Activated T-helper 2 cell treated with anti-CD3 and anti-CD28 coated beads, Interferon-gamma antibody, Interleukin-2, Interleukin-4, amounts not matched to agents 10 μg/mL and 5 μg/mL and 100 μg/mL, durations not matched to agents 14 hours and 24 hours and 36 hours (primary cell): ENCODE measurements around the gene INAFM2. TPM values are rescaled to one million over a fixed set of nuclear protein-coding genes. Genes with fewer than 3 reads are reported as not detected.

Experiments used
- DNase-seq: peaks from one replicate; pipeline ENCODE4 v3.0.0; 2021; ENCODE audit warnings: low spot score
- H3K27ac Mint-ChIP-seq: one replicate; pipeline ENCODE4 v1.8.0; 2021; ENCODE audit warnings: mixed read lengths
- H3K27me3 Mint-ChIP-seq: one replicate; pipeline ENCODE4 v1.8.0; 2021; ENCODE audit warnings: low read depth, mixed read lengths
- H3K36me3 Mint-ChIP-seq: one replicate; pipeline ENCODE4 v1.8.0; 2021; ENCODE audit warnings: low read depth, mixed read lengths
- H3K4me1 Mint-ChIP-seq: one replicate; pipeline ENCODE4 v1.8.0; 2021; ENCODE audit warnings: low read depth, mixed read lengths
- H3K4me3 Mint-ChIP-seq: one replicate; pipeline ENCODE4 v1.8.0; 2021; ENCODE audit warnings: low read depth, mild to moderate bottlenecking, moderate library complexity, mixed read lengths
- H3K9me3 Mint-ChIP-seq: one replicate; pipeline ENCODE4 v1.8.0; 2021; ENCODE audit warnings: mixed read lengths
- intact Hi-C: fragments of 100-400 bp; cut with micrococcal nuclease; formaldehyde crosslinking; loops from one replicate; pipeline ENCODE4 v1.15.1; 2023
- total RNA-seq: library from RNA; stranded (reverse); gene quantifications from 2 replicates; pipeline ENCODE4 v1.2.3, GENCODE V29; 2022

INAFM2 gene
- 16.7 and 17.9 TPM in 2 replicates for total RNA-seq

- Mint-ChIP-seq H3K9me3 (no peaks in the 10 kb centered on the region), H3K27ac (no peak within 1 kb of the TSS), H3K4me1 (peaks cover 24% of the 10 kb centered on the region), H3K27me3 (peaks cover 20% of the 10 kb centered on the region), H3K36me3 (peaks cover 15% of the 10 kb centered on the region), H3K4me3 (peak within 1 kb of the TSS; percentile 73)
- peak; percentile 85 for DNase-seq
- intact Hi-C loops: no loop called here
Observed at GRCh38 chr15:40323239-40323952, at the start of gene INAFM2. TSS of gene INAFM2 (plus strand) at chr15:40323692. CDS start at chr15:40324056, 364 bp downstream.

- Mint-ChIP-seq H3K36me3 (no peaks in the 10 kb centered on the region), H3K27ac (no peak overlapping the region), H3K9me3 (no peaks in the 10 kb centered on the region), H3K4me3 (no peak overlapping the region), H3K27me3 (peaks cover 32% of the 10 kb centered on the region), H3K4me1 (peaks cover 8% of the 10 kb centered on the region)
- intact Hi-C loops: loop anchor here (1.0 to 10.0 kb wide), 5 partner anchors 57 to 486 kb away; partner anchors contain the start of genes BMF and SRP14
- peak; percentile 82 for DNase-seq
Observed at GRCh38 chr15:40274350-40275274, 48.9 kb upstream of the INAFM2 start.

GRCh38 chr15:40275523-40275922 lies 48.0 kb upstream of the INAFM2 start:
- Mint-ChIP-seq H3K27me3 (peaks cover 38% of the 10 kb centered on the region), H3K9me3 (no peaks in the 10 kb centered on the region), H3K36me3 (no peaks in the 10 kb centered on the region), H3K27ac (no peak overlapping the region), H3K4me3 (no peak overlapping the region), H3K4me1 (peaks cover 8% of the 10 kb centered on the region)
- no peak for DNase-seq
- intact Hi-C loops: loop anchor here (2.0 to 10.0 kb wide), 2 partner anchors 171 to 237 kb away; partner anchors contain the start of genes BMF and SRP14

DNA sequence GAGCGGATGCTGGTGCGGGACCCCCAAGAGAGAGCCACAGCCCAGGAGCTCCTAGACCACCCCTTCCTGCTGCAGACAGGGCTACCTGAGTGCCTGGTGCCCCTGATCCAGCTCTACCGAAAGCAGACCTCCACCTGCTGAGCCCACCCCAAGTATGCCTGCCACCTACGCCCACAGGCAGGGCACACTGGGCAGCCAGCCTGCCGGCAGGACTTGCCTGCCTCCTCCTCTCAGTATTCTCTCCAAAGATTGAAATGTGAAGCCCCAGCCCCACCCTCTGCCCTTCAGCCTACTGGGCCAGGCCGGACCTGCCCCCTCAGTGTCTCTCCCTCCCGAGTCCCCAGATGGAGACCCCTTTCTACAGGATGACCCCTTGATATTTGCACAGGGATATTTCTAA lies 47.5 kb upstream of the INAFM2 start:
- Mint-ChIP-seq H3K4me1 (peaks cover 8% of the 10 kb centered on the region), H3K4me3 (no peak overlapping the region), H3K9me3 (no peaks in the 10 kb centered on the region), H3K27me3 (peaks cover 42% of the 10 kb centered on the region), H3K27ac (no peak overlapping the region), H3K36me3 (no peaks in the 10 kb centered on the region)
- intact Hi-C loops: loop anchor here (2.0 to 10.0 kb wide), 2 partner anchors 171 to 237 kb away; partner anchors contain the start of genes BMF and SRP14
- no peak for DNase-seq

GRCh38 chr15:40276927-40277326 lies 46.6 kb upstream of the INAFM2 start:
- no peak overlapping the region for H3K4me3 Mint-ChIP-seq
- intact Hi-C loops: loop anchor here (10.0 kb wide), 1 partner anchor 172 kb away; the partner anchor contains the start of gene BMF
- no peak overlapping the region for H3K27ac Mint-ChIP-seq
- no peak for DNase-seq
- H3K4me1 Mint-ChIP-seq: peaks cover 8% of the 10 kb centered on the region
- H3K9me3 Mint-ChIP-seq: no peaks in the 10 kb centered on the region
- H3K27me3 Mint-ChIP-seq: peaks cover 46% of the 10 kb centered on the region
- no peaks in the 10 kb centered on the region for H3K36me3 Mint-ChIP-seq

DNA sequence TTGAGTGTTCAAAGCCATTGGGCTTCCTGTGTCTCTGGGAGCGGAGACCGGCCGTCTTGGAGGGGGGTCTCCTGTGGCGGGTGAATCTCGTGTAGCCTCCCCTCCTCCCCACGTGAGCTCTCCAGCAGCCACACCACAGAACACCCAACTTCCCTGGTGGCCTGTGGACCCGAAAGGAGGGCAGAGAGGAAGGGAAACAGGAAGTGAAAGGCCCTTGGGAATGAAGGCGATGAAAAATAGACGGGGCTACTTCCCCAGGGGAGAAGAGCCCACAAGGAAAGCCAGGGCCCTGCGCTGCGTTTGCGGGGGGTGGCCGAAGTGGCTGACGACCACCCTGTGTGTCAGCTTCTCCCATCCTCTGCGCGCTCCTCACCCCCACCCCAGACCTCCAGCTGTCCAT lies 46.0 kb upstream of the INAFM2 start:
- H3K27ac Mint-ChIP-seq: no peak overlapping the region
- H3K27me3 Mint-ChIP-seq: peaks cover 46% of the 10 kb centered on the region
- no peaks in the 10 kb centered on the region for H3K36me3 Mint-ChIP-seq
- no peaks in the 10 kb centered on the region for H3K9me3 Mint-ChIP-seq
- H3K4me3 Mint-ChIP-seq: no peak overlapping the region
- DNase-seq: no peak
- peaks cover 8% of the 10 kb centered on the region for H3K4me1 Mint-ChIP-seq
- intact Hi-C loops: loop anchor here (10.0 kb wide), 1 partner anchor 173 kb away; the partner anchor contains the start of gene BMF

DNA sequence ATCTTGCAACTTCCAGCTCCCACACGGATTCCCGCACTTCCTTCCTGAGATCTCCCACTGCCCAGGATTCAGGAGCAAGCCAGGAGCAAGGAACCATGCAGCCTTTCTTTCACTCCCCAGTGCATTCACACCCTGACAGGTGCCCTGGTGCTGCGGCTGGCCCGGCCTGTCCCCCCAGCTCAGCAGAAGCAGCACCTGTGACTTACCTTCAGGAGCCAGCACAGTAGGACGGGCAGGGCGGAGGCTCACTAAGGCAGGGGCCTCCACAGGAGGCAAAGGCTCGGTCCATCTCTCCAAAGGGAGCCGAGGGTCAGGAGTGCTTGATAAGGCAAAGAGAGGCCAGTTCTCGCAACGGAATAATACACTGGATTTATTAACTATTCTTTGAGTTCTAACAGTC lies 45.5 kb upstream of the INAFM2 start:
- Mint-ChIP-seq H3K27ac (no peak overlapping the region), H3K9me3 (no peaks in the 10 kb centered on the region), H3K4me3 (no peak overlapping the region), H3K27me3 (peaks cover 46% of the 10 kb centered on the region), H3K36me3 (no peaks in the 10 kb centered on the region), H3K4me1 (peaks cover 8% of the 10 kb centered on the region)
- no peak for DNase-seq
- intact Hi-C loops: loop anchor here (10.0 kb wide), 1 partner anchor 173 kb away; the partner anchor contains the start of gene BMF

DNA sequence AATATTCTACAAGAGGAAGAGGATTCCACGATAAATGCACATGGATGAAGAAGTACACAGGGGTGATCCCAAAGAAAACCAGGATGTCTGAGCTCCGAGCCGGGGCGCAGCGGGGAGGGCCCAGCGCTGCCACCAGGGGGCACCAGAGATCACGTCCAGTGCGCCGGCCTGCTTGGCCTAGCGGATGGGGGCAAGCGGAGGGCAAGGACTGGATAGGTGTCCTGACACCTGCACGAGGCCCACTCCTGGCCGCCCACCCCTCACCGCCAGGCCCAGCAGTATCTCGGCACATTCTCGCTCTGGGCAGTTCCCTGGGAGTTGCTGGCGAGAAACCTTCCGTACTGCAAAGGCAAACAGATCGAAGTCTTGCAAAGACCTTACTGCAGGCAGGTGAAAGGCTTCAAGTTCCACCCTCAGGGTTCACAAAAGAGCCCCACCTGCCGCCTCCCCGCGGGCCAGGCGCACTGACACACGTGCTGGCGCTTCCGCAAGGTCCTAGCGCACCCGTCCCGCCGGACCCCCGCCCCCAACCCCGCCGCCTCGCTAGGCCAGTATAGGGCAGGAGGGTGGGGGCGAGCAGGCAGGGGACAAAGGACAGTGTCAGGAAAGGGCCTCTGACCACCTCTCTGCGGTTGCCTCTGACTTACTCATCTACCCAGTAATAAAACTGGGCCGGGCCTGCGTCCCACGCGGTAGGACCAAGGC lies 43.9 kb upstream of the INAFM2 start:
- Mint-ChIP-seq H3K27ac (no peak overlapping the region), H3K4me1 (peaks cover 8% of the 10 kb centered on the region), H3K9me3 (no peaks in the 10 kb centered on the region), H3K27me3 (peaks cover 52% of the 10 kb centered on the region), H3K4me3 (peak overlapping the region; percentile 30), H3K36me3 (no peaks in the 10 kb centered on the region)
- intact Hi-C loops: loop anchor here (1.0 to 10.0 kb wide), 3 partner anchors 31 to 175 kb away; partner anchors contain the start of gene BMF
- DNase-seq: peak; percentile 57

DNA sequence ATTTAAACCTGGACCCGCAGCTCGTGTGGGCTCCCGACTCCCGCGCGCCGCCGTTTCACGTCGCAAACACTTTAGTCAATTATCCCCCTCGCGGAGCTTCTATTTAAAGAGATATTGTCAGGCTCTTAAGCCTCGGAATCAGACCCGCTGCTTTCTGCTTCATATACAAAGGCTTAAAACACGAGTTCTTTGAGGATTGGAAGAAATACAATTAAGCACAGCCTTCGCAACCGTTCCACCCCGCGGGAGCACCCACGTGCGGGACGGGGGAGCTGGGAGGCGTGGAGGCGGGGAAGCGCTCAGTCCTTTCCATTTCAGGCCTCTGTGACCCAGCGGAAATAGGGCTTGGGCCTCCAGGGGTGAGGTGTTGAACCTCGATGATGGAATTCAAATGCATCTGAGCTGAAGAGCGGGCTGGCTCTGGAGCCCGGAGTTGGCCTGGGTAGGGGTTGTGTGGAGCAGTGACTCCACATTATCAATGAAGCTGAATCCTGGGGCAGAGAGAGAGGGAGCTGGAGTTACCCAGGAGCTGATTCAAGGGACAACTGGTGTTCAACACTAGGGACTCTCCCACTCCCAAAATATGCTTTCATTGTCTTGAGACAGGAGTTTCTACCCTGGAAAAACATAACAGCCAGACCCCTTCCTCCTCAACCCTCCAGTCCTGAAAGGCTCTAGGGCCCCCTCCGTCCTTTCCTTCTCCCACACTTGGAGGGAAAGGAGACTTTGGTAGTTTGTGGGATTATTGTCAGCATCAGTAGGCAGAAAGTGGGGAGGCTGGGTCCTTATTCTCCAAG lies 43.0 kb upstream of the INAFM2 start:
- intact Hi-C loops: no loop called here
- H3K27me3 Mint-ChIP-seq: peaks cover 50% of the 10 kb centered on the region
- H3K36me3 Mint-ChIP-seq: no peaks in the 10 kb centered on the region
- H3K4me3 Mint-ChIP-seq: peak overlapping the region; percentile 64
- no peaks in the 10 kb centered on the region for H3K9me3 Mint-ChIP-seq
- H3K4me1 Mint-ChIP-seq: peaks cover 6% of the 10 kb centered on the region
- no peak for DNase-seq
- H3K27ac Mint-ChIP-seq: no peak overlapping the region

DNA sequence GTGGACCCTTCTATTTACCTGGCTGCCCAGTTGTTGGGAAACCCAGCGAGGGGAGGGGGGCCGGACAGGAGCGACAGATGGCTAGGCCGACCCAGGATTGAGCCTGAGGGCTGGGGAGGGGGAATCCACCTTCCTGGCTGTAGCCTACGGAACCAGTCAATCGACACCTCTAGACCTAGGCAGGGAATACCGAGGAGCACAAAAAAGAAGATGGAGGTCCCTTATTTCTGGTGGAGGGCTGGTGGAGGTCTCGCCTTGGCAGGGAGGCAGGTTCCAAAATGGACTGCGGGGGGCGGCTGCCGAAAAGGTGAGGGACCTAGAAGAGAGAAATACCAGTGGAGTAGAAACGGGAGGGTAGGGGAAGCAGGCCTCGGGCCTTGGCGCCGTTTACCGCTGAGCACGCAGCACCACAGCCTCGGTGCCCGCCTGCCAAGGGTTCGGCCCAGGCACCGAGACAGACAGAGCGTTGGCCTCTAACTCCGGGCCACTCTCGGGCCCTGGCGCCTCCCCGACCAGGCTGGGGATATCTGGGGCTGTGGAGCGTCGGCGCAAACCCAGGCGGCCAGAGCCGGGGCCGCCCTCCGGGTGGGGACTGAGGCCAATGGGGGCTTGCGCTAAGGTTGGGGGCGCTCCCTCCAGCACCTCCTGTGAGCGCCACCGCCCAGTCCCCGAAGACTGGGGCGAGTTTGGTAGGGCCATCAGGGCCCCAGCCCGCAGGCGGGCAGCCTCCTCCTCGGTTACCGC lies 42.3 kb upstream of the INAFM2 start:
- H3K4me1 Mint-ChIP-seq: peaks cover 4% of the 10 kb centered on the region
- H3K27ac Mint-ChIP-seq: no peak overlapping the region
- no peak for DNase-seq
- H3K27me3 Mint-ChIP-seq: peaks cover 48% of the 10 kb centered on the region
- intact Hi-C loops: no loop called here
- peak overlapping the region; percentile 64 for H3K4me3 Mint-ChIP-seq
- H3K9me3 Mint-ChIP-seq: no peaks in the 10 kb centered on the region
- H3K36me3 Mint-ChIP-seq: peaks cover 4% of the 10 kb centered on the region

GRCh38 chr15:40281801-40282146 lies 41.7 kb upstream of the INAFM2 start:
- H3K27ac Mint-ChIP-seq: no peak overlapping the region
- peaks cover 4% of the 10 kb centered on the region for H3K36me3 Mint-ChIP-seq
- H3K27me3 Mint-ChIP-seq: peaks cover 44% of the 10 kb centered on the region
- no peaks in the 10 kb centered on the region for H3K9me3 Mint-ChIP-seq
- H3K4me3 Mint-ChIP-seq: no peak overlapping the region
- H3K4me1 Mint-ChIP-seq: peaks cover 4% of the 10 kb centered on the region
- no peak for DNase-seq
- intact Hi-C loops: no loop called here
